Measurements from ENCODE around the gene TP53TG5.

DNA sequence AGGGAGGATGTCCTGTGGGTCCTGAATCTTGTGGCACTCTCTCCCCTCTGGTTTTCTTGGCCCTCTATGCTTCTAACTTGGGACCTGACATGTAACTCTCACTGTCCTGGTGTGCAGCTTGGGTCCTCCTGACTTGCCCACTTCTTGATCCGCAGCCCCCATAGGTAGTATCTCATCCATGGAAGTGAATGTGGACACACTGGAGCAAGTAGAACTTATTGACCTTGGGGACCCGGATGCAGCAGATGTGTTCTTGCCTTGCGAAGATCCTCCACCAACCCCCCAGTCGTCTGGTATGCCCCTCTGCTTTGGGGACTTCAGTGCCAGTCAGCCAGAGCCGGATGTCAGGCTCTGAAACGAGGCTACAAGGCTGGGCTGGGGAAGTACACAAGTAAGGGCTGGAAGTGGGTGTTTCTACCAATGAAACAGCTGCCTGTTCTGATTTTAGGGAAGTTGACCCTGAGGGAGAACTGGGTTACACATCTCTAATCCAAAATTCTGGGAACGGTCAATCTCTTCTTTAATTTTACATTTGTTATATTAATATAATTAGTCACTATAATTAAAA is 30.6 kb upstream of the TP53TG5 start:
- TF ChIP-seq POLR2A (IDR thresholded peaks at IDR 0.05): no peak
- TF ChIP-seq, protein P1, sequence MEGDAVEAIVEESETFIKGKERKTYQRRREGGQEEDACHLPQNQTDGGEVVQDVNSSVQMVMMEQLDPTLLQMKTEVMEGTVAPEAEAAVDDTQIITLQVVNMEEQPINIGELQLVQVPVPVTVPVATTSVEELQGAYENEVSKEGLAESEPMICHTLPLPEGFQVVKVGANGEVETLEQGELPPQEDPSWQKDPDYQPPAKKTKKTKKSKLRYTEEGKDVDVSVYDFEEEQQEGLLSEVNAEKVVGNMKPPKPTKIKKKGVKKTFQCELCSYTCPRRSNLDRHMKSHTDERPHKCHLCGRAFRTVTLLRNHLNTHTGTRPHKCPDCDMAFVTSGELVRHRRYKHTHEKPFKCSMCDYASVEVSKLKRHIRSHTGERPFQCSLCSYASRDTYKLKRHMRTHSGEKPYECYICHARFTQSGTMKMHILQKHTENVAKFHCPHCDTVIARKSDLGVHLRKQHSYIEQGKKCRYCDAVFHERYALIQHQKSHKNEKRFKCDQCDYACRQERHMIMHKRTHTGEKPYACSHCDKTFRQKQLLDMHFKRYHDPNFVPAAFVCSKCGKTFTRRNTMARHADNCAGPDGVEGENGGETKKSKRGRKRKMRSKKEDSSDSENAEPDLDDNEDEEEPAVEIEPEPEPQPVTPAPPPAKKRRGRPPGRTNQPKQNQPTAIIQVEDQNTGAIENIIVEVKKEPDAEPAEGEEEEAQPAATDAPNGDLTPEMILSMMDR (IDR thresholded peaks at IDR 0.05): no peak

All from esophagus squamous epithelium (tissue), 4 donors.